ENCODE measurements around the gene VANGL2. TPM values are rescaled to one million over a fixed set of nuclear protein-coding genes. Genes with fewer than 3 reads are reported as not detected.

The VANGL2 gene
- total RNA-seq, 1 donor from 2014 or later = 17.0 TPM

- TF ChIP-seq CTCF (IDR thresholded peaks at IDR 0.05; ENCODE audit: insufficient read depth, low read length, poor library complexity, severe bottlenecking) = no peak
- no peak overlapping the region for H3K4me3 ChIP-seq (ENCODE audit: low read depth, low read length)
Observed at GRCh38 chr1:160409486-160409885, 9.1 kb downstream of the VANGL2 start.

GRCh38 chr1:160410406-160411005 is 10.1 kb downstream of the VANGL2 start:
- no peaks in the 10 kb centered on the region for H3K36me3 ChIP-seq (ENCODE audit: control insufficient read depth, insufficient read depth, low read length)
- DNase-seq (ENCODE audit: low read depth) = no peak

More at GRCh38 chr1:160409486-160409885, 9.1 kb downstream of the VANGL2 start:
- DNase-seq (ENCODE audit: low read depth) = no peak
- Histone ChIP-seq H3K27me3 (ENCODE audit: control insufficient read depth, insufficient read depth, low read length) (no peaks in the 10 kb centered on the region), H3K36me3 (ENCODE audit: control insufficient read depth, insufficient read depth, low read length) (no peaks in the 10 kb centered on the region)

GRCh38 chr1:160411271-160412027 is 11.1 kb downstream of the VANGL2 start:
- no peak overlapping the region for H3K4me3 ChIP-seq (ENCODE audit: low read depth, low read length)
- TF ChIP-seq CTCF (IDR thresholded peaks at IDR 0.05; ENCODE audit: insufficient read depth, low read length, poor library complexity, severe bottlenecking) = no peak
- DNase-seq (ENCODE audit: low read depth) = no peak
- H3K36me3 ChIP-seq (ENCODE audit: control insufficient read depth, insufficient read depth, low read length) = no peaks in the 10 kb centered on the region
- H3K27me3 ChIP-seq (ENCODE audit: control insufficient read depth, insufficient read depth, low read length) = no peaks in the 10 kb centered on the region

More at GRCh38 chr1:160410406-160411005, 10.1 kb downstream of the VANGL2 start:
- TF ChIP-seq CTCF (IDR thresholded peaks at IDR 0.05; ENCODE audit: insufficient read depth, low read length, poor library complexity, severe bottlenecking) = no peak
- Histone ChIP-seq H3K4me3 (ENCODE audit: low read depth, low read length) (no peak overlapping the region), H3K27me3 (ENCODE audit: control insufficient read depth, insufficient read depth, low read length) (no peaks in the 10 kb centered on the region)

- Histone ChIP-seq H3K4me3 (ENCODE audit: low read depth, low read length) (no peak overlapping the region), H3K36me3 (ENCODE audit: control insufficient read depth, insufficient read depth, low read length) (no peaks in the 10 kb centered on the region), H3K27me3 (ENCODE audit: control insufficient read depth, insufficient read depth, low read length) (no peaks in the 10 kb centered on the region)
- no peak for DNase-seq (ENCODE audit: low read depth)
- TF ChIP-seq CTCF (IDR thresholded peaks at IDR 0.05; ENCODE audit: insufficient read depth, low read length, poor library complexity, severe bottlenecking) = no peak
Observed at GRCh38 chr1:160412028-160412362, 11.6 kb downstream of the VANGL2 start.

GRCh38 chr1:160413716-160414115 is 13.4 kb downstream of the VANGL2 start:
- H3K36me3 ChIP-seq (ENCODE audit: control insufficient read depth, insufficient read depth, low read length) = no peaks in the 10 kb centered on the region
- DNase-seq (ENCODE audit: low read depth) = no peak
- no peak for TF ChIP-seq CTCF (IDR thresholded peaks at IDR 0.05; ENCODE audit: insufficient read depth, low read length, poor library complexity, severe bottlenecking)
- H3K27me3 ChIP-seq (ENCODE audit: control insufficient read depth, insufficient read depth, low read length) = no peaks in the 10 kb centered on the region
- H3K4me3 ChIP-seq (ENCODE audit: low read depth, low read length) = no peak overlapping the region

Data from kidney epithelial cell (primary cell).